ENCODE results near the gene ZNF462.

The ZNF462 gene

DNA sequence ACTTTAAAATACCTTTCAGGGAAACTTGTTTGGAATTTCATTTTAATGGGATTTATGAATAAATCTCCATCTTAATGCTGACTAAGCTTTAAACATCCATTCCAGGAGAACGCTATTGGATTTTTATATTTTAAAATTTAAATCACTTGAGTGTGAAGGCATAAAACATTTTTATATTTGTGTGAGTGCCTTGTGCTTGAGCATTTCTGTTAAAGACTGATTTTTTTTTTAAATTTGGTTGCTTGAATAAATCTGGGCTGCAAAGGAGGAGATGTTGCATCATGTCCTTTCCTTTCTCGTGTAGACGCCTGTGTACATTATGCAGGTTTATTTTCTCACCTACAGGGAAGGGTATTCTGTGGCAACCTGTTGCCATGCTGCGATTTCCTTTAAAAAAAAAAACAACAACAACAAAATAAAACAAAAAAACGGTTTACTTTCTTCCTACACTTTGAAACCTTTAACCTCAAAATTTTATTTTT, 108.1 kb downstream of the ZNF462 start:
- no peak for TF ChIP-seq CTCF (IDR thresholded peaks at IDR 0.05; ENCODE audit: low read depth, low read length)

DNA sequence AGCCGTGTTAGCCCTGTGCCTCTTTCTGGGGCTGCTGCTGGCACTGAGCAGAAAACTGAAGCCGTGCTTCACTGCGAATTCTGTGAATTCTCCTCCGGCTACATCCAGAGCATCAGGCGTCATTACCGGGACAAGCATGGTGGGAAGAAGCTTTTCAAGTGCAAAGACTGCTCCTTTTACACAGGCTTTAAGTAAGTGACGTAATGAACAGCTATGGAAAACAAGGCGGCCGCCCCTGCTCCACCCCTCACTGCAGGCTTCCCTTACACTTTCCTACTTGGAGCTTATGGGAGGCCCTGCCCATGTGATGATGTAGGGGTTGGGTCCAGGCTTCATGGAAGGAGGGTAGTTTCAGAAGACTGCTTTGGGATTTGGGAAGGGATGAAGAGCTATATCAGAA, 109.1 kb downstream of the ZNF462 start:
- no peak for TF ChIP-seq CTCF (IDR thresholded peaks at IDR 0.05; ENCODE audit: low read depth, low read length)
- DNase-seq (ENCODE audit: extremely low read depth, low read depth) = no peak

More for the DNA sequence above, 108.1 kb downstream of the ZNF462 start:
- no peak for DNase-seq (ENCODE audit: extremely low read depth, low read depth)

DNA sequence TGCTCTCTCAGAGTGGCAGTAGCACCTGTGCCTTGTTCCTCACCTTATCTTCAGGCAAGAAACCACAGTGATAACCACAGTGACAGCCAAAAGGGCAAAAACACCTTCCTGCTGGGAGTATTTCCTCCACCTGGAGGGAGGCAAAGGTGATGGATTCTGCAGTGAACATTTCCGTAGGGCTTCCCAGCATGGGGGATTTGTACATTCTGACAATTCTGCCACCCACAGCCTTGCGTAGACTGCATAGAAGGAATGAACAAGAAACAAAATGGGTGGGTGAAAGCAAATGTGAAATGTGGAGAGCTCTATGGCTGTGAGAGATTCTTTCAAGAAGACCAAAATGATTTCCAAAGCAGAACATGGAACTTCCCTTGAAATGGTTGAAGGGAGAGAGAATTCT, 111.4 kb downstream of the ZNF462 start:
- no peak for TF ChIP-seq CTCF (IDR thresholded peaks at IDR 0.05; ENCODE audit: low read depth, low read length)

DNA sequence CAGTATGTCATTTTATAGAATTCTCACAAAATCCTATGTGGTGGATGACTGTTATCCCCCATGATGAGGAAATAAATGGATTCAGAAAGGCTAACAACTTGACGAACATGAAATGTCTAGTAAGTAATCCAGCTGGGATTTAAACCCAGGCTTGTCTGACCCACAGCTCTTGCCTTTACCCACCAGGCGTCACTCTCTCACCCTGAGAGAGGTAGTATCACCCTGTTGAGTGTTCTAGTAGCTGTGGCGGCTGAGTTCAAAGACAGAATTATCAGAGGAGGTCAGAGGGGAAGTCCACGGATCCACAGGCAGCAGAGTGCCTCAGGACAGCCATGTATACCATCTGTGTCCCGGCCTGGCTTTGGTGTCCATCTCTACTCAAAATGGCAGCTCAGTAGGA, 113.8 kb downstream of the ZNF462 start:
- no peak for TF ChIP-seq CTCF (IDR thresholded peaks at IDR 0.05; ENCODE audit: low read depth, low read length)
- DNase-seq (ENCODE audit: extremely low read depth, low read depth) = no peak

More for the DNA sequence above, 111.4 kb downstream of the ZNF462 start:
- no peak for DNase-seq (ENCODE audit: extremely low read depth, low read depth)

- TF ChIP-seq CTCF (IDR thresholded peaks at IDR 0.05; ENCODE audit: low read depth, low read length) = no peak
- DNase-seq (ENCODE audit: extremely low read depth, low read depth) = no peak
These were observed 117.7 kb downstream of the ZNF462 start for GRCh38 chr9:106980551-106981101.

GRCh38 chr9:106981396-106982287, 118.7 kb downstream of the ZNF462 start:
- DNase-seq (ENCODE audit: extremely low read depth, low read depth) = no peak
- no peak for TF ChIP-seq CTCF (IDR thresholded peaks at IDR 0.05; ENCODE audit: low read depth, low read length)

DNA sequence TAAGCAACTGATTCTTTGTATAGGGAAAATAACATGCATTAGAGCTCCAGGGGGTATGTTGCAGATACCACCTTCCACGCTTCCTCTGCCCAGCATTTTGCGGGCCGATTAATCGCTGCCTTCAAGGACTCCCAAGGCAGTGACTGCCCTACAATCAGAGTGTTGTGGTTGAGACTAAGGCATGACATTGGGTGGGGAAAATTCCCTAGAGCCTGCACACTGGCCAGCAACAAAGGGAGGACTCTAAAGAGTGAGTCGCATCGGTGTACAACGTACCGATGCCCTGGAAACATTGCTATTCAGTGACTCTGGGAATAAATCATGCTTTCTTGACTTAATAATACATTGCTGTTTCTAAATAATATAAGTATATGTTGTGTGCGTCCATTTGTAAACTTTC, 119.7 kb downstream of the ZNF462 start:
- TF ChIP-seq CTCF (IDR thresholded peaks at IDR 0.05; ENCODE audit: low read depth, low read length) = no peak
- no peak for DNase-seq (ENCODE audit: extremely low read depth, low read depth)
